IPS-11a (cell line): ENCODE data around the gene MAGOHB.
"Not testable (repeated sequence)": the region's sequence is repeated elsewhere in the genome, so short reads cannot be mapped to it uniquely, and the experiment has no call there.

Experiments
- H3K4me3 ChIP-seq: one replicate; pipeline ENCODE4 v1.5.1; 2013; ENCODE audit warnings: low read depth, low read length, control low read depth

Gene MAGOHB

DNA sequence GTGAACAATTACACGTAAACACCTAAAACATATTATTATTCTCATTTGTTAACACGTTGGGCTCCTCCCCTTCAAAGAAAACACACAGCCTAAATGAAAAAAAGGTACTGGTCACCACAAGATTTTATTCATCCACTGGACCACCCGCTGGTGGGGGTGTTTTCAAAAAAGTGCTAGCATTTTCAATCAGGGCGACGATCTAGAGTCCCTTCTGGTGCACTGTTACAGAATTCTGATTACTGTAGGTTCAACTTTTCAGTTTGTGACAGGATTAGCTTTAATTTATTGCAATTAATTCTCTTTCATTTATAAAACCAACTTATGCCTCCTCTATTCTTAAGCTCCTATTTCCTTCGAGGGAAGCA lies 443 bp downstream of the MAGOHB start:
- peak overlapping the region; percentile 97 for H3K4me3 ChIP-seq

DNA sequence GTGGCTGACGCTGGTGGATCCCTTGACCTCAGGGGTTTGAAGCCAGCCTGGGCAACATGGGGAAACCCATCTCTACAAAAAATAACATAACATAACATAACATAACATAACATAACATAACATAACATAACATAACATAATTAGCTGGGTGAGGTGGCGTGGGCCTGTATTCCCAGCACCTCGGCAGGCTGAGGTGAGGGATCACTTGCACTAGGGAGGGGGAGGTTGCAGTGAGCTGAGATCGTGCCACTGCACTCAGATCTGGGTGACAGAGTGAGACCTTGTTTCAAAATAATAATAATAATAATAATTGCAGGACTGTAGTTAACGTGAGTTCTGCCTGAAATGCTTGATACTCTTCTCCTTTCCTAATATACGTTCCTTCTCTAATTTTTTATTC lies 1.3 kb downstream of the MAGOHB start:
- H3K4me3 ChIP-seq: no peak overlapping the region

DNA sequence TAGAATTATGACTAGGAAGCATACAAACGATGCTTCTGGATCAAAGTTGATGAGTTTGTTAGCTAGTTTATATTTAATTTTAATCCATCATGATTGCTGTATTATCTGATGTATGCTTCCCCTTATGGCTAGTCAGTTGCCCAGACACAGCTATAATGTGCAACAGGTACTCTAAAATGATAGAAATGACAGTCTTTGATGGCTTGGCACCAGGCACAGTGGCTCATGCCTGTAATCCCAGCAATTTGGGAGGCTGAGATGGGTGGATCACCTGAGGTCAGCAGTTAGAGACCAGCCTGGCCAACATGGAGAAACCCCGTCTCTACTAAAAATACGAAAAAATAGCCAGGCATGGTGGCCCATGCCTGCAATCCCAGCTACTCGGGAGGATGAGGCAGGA lies 2.2 kb downstream of the MAGOHB start:
- not testable (repeated sequence) for H3K4me3 ChIP-seq

DNA sequence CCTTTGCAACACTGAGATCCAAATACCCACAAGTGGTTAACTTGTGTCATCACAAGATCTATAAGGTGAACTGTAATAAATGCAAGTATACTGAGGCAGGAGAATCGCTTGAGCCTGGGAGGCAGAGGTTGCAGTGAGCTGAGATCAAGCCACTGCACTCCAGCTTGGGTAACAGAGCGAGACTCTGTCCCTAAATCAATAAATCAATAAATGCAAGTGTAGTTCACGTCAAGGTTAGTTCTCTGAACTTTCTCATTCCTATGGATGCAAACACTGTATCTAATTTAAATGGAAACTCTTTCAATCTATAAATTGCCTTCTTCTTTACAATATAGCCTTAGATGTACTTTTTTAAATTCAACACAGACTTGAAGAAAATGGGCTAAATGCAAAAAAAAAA lies 3.2 kb downstream of the MAGOHB start:
- H3K4me3 ChIP-seq: no peak overlapping the region

DNA sequence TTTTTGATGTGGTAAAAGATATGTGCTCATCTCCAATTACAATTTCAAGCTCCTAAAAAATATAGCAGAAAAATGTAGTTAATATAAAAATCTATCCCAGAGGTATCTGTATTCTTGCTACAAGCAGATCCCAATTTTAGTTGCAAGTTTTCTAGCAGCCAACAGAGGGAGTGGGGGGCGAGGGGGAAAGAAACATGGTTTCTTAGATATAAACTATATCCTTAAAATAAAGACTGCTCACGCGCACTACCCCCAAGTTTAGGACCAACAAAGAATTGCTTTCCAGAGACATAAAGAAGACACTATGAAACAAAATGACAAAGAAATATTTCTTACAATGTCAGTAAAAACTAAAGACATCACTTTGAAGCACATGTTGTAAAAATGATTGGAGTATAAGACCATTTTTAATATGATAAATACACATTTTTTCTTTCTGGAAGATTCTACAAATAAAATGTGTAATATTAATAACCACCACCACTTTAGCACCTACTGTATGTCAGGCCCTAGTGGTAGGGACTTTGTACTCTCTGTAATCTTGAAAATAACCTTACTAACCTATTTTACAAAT lies 5.4 kb downstream of the MAGOHB start:
- no peak overlapping the region for H3K4me3 ChIP-seq

DNA sequence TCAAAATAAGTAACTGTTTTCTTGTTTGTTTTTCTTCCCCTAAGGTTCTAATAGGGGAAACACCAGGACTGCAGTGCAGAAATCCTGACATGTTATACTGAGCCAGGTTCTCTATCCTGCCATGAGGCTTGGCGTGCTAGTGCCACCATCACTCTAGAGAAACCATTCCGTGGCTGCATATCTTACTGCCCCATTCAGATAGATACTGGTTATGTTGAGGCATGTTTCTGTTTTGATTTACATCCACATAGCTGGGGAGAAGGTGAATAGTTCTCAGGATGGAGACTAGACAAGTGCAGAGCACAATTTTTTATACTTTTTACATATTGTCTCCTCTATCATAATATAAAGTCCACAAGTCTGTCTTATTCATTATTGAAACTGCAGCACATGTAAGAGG lies 11.5 kb downstream of the MAGOHB start:
- no peak overlapping the region for H3K4me3 ChIP-seq

DNA sequence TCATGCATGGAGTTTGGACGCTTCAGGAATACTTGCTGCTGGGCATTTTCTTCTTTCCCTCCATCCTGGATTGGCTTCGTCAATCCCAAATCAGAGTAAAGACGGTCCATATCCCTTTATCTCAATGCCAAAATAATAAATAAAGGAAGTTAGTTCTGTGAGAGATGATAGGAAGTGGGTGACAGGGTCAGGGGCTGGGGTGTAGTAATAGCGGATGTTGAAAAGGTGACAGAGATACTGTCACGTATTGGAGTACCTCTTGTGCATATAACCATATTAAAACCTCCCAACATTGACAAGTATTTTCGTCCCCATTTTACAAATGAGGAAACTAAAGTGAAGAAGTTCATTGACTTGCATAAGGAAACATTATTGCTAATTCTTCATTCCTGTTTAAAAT lies 12.4 kb downstream of the MAGOHB start:
- H3K4me3 ChIP-seq: no peak overlapping the region

DNA sequence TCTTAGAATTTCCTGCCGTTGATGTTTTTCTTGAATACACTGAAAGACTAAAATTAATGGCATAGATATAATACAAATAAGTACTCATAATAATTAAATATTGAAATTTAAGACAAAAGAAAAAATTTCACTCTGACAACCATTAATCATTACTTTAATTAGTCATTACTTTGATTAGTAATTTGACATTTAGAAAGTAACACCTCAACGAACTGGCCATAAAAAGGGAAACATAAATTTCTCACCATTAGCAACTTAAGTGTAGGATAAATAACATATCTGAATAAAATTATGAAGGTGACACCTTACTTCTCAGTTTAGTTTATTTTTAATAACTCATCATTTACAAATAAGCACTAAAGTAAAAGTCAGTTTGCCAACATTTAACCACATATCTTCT lies 17.5 kb downstream of the MAGOHB start:
- H3K4me3 ChIP-seq: no peak overlapping the region

DNA sequence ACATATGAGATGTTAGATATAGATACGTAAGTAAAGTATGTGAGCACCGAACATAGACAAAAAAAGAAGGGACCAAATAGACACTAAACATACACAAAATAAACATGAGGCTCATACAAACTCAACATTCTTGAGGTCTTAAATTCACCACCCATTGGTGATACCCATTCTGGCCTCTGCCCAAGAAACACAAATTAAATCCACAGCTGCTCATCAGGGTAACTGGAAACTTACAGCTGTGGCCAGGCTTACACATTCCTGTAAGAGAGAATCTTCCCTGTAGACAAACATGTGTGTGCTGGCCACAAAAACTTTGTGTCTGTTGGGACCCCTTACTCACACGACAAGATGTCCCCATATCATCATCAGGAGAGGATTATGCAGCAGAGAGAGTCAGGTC lies 22.4 kb downstream of the MAGOHB start:
- H3K4me3 ChIP-seq: no peak overlapping the region

DNA sequence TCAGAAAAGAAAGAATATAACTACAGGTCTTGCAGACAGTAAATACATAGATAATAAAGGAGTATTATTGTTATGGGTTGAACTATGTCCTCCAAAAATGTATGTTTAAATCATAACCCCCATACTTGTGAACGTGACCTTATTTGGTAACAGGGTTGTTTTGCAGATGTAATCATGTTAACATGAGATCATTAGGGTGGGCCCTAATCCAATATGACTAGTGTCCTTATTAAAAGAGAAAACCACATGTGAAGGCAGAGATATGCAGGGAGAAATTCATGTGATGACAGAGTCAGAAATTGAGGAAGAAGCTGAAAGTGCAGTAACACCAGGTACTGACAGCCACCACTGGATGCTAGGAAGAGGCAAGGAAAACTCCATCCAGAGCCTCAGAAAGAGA lies 29.0 kb downstream of the MAGOHB start:
- H3K4me3 ChIP-seq: no peak overlapping the region

DNA sequence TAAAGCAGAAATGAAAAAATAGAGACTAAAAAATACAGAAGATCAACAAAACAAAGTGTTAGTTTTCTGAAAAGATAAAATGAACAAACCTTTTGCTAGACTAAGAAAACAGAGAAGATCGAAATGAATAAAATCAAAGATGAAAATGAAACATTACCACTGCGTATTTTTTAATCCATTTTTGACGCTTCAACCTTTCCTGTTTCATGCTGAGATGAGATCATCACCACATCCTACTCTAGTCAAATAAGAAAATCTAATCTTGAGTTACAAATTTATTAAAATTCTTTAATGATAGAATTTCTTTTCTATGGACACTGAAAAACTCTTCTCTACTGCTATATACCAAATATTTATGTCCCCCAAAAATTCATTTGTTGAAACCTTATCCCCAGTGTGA lies 30.7 kb downstream of the MAGOHB start:
- H3K4me3 ChIP-seq: no peak overlapping the region

DNA sequence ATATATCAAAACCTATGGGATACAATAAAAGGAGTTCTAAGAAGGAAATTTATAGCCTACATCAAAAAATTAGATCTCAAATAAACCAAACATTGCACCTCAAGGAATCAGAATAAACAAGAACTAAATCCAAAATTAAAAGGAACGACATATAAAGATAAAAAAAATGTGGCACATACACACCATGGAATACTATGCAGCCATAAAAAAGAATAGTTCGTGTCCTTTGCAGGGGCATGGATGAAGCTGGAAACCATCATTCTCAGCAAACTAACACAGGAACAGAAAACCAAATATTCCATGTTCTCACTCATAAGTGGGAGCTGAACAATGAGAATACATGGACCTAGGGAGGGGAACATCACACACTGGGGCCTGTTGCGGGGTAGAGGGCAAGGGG lies 31.3 kb downstream of the MAGOHB start:
- not testable (repeated sequence) for H3K4me3 ChIP-seq

DNA sequence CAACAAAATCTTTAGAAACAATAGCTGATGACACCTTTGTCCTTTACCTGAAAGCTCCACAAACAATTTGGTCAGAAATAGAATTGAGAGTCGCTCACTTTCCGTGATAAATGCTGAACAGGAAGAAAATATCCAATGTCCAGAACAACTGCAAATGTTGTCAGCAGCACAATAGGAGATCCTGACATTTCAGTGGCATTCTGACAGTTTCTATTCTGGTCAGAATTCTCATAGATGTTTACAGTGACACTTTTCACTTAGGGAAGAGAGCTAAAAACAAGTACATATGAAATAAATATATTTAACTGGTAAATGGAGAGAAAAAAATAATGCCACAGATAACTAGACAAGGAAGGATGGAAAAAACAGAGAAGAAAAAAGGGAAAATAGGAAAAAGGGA lies 39.1 kb downstream of the MAGOHB start:
- no peak overlapping the region for H3K4me3 ChIP-seq

DNA sequence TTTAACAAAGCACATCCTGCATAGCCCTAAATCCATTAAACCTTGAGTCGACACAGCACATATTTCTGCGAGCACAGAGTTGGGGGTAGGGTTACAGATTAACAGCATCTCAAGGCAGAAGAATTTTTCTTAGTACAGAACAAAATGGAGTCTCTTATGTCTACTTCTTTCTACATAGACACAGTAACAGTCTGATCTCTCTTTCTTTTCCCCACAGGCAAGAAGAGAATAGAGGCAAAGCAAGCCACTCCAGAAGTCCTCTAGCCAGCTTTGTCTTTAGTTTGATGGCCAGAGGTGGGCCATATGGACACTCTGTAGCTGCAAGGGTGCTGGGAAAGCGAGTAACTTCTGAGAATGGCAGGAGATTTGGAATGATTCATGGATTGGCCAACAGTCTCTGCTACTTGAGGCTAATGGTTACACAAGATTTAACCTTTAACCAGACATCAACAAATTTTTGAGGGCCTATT lies 41.4 kb downstream of the MAGOHB start:
- H3K4me3 ChIP-seq: not testable (repeated sequence)

DNA sequence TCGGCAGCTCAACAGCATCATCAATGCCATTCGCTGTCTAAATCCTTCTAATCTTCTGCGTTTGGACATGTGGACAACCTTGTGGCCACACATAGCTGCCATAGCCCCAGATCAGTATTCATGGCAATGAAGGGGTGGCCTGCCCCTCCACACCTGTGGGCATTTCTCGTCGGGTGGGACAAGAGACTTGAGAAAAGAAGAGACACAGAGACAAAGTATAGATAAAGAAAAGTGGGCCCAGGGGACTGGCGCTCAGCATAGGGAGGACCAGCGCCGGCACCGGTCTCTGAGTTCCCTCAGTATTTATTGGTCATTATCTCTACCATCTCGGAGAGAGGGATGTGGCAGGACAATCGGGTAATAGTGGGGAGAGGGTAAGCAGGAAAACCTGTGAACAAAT lies 42.3 kb downstream of the MAGOHB start:
- no peak overlapping the region for H3K4me3 ChIP-seq

DNA sequence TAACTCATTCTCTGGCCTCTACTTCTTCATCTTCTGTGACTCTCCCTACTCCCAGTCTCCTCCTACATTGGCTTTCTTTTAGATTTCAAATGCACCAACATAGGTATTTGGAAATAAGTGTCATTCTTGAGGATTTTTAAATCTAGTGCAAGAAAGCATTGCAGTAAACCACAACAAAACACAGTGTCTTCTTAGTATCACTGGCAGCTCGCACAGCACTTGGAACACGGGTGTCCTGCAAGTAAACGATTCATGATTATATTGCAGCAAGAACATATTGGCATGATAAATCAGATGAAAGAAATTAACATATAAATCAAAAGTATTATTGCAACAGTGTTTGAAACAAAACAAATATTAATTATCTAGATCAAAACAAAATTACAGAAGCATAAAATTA lies 45.6 kb downstream of the MAGOHB start:
- H3K4me3 ChIP-seq: no peak overlapping the region

DNA sequence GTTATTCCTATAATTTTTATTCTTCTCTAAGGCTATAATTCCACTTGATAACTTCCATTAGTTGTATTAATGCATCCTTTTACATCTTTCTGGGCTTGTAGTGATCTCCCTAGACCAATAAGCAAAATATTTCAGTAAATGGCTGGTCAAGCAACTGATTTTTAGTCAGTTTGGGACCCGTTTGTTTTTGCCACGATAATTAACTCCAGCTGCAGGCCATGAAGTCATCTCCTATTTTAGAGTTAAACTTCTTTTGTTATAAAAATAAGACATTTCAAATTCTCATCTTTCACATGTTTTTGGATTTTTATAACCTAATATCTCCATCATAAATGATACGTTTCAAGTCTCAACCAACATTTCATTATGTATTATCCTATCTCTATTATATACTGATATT lies 49.4 kb downstream of the MAGOHB start:
- H3K4me3 ChIP-seq: no peak overlapping the region

DNA sequence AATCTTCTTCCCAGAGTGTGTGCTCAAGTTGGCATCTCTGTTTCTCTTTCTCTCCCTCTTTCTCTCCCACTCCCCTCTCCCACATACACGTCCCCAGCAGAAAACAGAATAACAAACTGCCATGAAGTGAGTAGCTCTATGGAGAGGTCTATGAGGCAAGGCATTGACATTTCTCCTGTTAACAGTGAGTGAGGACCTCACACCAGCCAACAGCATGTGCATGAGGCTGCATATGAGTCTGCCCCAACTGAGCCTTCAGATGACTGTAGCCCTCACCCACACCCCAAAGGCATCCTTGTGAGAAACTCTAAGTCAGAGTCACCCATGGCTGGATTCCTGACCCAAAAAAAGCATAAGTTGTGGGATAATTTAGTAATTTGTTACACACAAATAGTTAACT lies 50.4 kb downstream of the MAGOHB start:
- H3K4me3 ChIP-seq: no peak overlapping the region

DNA sequence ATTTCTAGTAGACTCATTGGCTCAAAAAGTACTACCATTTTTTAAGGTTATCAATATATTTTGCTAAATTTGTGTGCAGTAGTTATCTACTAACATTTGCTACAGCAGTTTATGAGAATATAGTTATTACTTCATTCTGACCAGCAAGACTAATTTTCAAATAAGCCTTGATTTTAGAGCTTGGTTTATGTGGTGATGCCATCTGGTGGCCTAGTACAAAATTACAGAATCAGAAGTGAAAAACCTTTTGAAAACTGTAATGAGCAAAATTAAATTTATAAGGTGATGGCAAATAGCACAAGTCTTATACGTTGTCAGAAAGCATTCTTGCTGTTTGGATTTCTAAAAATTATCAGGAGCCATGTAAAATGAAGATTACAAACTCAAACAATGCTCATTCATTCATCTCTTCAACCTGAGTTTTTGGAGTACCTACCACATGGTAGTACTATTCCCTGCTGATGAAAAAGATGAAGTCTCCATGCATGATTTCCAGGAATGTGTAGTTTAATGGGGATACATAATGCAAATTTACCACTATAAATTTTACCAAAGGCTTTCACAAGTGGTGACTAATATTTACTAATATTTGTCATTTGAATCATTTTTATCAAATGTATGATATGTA lies 51.0 kb downstream of the MAGOHB start:
- no peak overlapping the region for H3K4me3 ChIP-seq

DNA sequence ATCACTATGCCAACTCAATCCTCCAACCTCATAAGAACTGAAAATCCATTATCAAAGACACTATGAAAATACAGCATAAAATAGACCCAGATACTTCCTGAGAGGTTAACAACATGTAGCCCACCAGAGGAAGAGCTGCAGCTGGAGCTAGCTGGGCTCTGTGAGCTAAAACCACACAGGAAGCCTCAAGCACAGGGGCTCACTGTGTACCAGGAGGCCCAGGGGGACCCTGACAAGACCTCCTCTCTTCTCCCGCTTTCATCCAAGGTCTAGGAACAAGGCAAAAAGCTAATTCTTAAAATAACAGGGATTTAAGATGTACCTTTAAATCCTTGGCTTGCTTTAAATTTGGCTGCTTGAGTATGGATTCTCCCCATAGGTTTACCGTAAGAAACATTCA lies 54.2 kb downstream of the MAGOHB start:
- H3K4me3 ChIP-seq: no peak overlapping the region

DNA sequence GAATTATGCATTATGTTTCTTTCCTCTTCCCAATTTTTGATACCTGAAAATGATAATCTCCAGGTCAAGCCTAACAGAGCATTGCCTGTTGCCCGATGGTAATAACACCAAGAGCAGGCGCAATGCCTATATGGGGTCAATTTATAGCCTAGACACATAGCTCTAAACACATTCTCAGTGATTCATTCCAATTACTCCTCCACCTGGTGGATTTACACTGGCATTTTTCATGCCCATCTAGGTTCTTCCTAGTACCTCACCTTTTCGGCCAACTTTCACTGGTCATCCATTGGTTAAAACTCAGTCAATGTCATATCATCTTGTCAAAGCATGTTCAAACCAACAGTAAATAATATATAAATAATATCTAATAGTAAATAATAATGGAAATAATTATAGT lies 54.6 kb downstream of the MAGOHB start:
- H3K4me3 ChIP-seq: no peak overlapping the region

DNA sequence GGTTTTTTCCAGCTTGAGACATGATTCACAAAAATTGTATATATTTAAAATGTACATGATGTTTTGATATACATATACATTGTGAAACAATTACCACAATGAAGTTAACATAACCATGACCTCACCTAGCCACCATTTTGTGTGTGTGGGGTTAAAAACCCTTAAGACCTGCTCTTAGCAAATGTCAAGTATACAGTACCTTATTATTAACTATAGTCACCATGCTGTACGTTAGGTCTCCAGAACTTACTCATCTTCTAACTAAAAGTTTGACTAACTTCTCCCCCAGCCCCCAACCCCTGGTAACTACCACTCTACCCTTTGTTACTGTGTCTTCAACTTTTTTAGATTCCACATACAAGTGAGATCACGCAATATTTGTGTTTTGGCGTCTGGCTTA lies 55.1 kb downstream of the MAGOHB start:
- no peak overlapping the region for H3K4me3 ChIP-seq

DNA sequence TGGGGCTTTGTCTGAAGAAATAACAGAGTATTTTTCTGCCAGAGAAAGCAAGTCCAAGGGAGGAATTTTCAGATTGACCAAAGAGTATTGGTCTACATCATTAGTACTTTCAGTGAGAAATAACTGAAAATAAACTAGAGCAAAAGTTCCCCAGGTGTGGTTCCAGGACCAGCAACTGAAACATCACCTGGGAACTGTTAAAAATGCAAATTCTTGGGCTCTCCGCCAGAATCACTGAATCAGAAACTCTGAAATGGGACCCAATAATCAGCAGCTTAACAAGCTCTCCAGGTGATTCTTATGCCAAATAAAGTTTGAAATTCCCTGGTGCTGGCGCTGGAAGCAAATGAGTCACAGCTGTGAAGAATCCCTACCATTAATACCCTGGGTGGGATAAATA lies 55.6 kb downstream of the MAGOHB start:
- H3K4me3 ChIP-seq: no peak overlapping the region
